GOT3 (cell line): ENCODE measurements around the gene CTSK.
"Not testable (repeated sequence)": the region's sequence is repeated elsewhere in the genome, so short reads cannot be mapped to it uniquely, and the experiment has no call there.

Experiments used
- DNase-seq: peaks from one replicate; lab custom pipeline; 2025; ENCODE audit warnings: mixed read lengths; lab: John Stamatoyannopoulos, UW

The CTSK gene

DNA sequence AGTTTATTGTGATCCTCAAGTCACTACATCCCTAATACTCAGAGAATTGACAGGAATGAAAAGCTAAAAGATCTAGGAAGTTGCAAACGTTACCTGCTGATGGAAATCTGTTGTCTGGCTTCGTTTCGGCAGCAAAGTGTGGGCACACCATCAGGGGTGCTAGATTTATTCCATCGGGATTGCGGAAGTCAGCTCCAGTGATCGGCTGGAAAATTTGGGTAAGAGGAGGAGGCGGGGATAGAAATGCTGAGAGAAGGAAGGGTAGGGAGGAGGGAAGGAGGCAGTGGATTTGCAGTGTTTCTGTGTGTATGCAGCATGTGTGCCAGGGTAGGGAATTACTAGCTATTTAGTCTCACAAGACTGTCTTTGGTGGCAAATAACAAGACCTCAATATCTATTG lies at the start of gene CTSK:
Gene CTSK, minus strand, starts transcription at position 140 of the 400 bp plus-strand sequence. CDS start 1,455 bp downstream, outside the sequence.
- no peak for DNase-seq

DNA sequence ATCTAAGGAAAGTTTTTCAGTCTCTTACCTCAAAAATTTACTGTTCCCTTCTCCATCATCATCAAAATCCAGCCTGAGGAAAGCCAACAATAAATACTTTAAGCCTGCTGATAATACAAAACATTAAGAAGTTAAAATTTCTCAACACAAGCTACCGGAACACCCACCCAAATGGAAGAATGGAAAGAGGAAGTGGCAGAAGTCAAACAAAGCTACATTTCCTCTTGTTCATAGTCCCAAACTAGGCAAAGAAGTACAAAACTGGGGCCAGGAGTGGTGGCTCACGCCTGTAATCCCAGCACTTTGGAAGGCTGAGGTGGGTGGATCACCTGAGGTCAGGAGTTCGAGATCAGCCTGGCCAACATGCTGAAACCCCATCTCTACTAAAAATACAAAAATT lies 44.7 kb upstream of the CTSK start:
- DNase-seq, result not testable (repeated sequence)

DNA sequence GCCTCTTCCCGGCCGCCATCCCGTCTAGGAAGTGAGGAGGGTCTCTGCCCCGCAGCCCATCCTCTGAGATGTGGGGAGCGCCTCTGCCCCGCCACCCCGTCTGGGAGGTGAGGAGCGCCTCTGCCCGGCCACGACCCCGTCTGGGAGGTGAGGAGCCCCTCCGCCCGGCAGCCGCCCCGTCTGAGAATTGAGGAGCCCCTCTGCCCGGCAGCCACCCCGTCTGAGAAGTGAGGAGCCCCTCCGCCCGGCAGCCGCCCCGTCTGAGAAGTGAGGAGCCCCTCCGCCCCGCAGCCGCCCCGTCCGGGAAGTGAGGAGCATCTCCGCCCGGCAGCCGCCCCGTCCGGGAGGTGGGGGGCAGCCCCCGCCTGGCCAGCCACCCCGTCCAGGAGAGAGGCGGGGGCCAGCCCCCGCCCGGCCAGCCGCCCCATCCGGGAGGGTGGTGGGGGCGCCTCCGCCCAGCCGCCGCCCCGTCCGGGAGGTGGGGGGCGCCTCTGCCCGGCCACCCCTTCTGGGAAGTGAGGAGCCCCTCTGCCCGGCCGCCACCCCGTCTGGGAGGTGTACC lies 42.8 kb upstream of the CTSK start:
- DNase-seq, result not testable (repeated sequence)

DNA sequence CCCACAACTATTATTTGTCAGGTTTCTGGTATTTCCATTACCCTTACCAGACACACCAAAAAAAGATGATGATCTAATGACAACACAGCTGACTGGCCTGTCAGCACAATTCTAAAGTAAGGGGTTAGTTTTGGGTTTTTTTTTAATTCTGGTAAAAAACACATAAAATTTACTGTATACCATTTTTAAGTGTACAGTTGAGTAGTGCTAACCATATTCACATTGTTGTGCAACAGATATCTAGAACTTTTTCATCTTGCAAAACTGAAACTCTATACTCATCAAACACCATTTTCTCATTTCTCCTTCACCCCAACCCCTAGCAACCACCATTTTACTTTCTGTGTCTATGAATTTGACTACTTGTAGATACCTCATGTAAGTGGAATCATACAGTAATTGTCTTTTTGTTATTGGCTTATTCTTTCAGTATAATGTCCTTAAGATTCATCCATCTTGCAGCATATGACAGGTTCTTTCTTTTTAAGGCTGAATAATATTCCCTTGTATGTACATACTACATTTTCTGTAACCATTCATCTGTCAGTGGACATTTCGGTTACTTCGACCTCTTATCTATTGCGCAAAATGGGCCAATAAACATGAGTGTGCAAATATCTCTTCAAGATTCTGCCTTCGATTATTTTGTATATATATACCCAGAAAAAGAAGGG lies 38.5 kb upstream of the CTSK start:
- no peak for DNase-seq

DNA sequence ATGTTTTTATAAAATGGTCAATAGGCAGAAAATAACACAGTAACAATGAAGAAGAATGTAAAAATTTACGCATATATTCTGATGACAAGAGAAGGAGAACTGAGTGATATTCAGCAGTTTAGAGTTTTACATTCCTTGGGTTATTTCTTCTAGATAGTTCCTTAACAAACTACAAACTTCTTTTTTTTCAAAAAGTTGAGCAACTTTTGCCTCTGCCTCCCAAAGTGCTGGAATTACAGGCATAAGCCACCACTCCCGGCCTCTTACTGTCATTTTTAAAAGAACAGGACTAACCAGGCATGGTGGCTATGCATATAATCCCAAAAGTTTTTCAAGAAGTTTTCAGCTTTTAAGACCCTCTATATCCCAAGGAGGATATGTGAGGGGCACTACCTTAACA lies 35.4 kb upstream of the CTSK start:
- DNase-seq, result no peak

DNA sequence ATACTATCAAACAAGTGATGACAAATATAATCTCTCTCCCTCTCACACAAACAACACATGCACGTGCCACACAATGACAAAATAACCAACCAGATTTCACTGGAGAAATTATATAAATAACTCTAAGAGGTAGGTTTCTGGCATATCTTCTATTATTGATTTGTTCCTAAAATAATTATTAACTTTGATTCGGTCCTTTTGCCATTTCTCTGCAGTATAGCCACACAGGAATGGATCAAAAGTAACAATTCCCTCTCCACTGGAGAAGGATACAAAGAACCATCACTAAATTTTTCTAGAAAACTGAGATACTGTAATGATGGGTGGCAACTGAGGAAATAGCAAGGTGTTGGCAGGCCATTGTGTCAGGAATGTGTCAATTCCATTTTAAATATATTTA lies 34.9 kb upstream of the CTSK start:
- DNase-seq, result no peak

DNA sequence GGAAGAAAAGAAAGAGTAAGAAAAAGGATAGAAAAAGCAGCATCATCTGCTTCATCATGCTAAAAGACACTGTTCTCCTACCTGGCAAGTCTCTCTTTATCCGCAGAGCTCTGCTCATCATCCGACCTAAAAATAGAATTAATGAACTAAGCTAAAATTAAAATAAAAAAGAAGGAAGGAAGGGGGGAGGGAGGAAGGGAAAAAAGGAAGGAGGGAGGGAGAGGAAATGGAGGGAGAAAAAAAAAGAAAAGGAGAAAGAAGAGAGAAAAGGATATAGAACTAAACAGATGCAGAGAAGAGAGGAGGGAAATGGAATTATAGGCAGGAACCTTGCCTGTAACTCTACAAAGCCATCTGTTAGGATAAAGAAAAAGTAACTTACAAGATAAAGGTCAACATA lies 34.3 kb upstream of the CTSK start:
- DNase-seq, result no peak

DNA sequence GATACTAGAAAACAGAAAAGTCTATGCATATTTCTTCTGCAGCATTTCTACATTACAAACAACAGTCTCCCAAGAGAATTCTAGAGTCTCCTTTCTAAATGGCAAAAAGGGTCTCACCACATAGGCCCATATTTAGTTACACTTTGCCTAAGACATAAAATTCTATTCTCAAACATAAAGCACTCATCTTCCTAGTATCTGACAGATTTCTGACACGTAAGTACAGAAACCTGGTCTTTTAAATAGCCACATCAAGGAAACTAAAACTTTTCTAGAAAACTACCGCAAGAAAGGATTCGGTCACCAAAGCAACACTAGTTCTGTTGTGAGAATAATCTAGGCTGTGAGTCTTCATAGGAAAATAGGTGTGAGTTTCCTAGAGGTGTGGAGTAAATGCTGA lies 33.6 kb upstream of the CTSK start:
- DNase-seq, result no peak

DNA sequence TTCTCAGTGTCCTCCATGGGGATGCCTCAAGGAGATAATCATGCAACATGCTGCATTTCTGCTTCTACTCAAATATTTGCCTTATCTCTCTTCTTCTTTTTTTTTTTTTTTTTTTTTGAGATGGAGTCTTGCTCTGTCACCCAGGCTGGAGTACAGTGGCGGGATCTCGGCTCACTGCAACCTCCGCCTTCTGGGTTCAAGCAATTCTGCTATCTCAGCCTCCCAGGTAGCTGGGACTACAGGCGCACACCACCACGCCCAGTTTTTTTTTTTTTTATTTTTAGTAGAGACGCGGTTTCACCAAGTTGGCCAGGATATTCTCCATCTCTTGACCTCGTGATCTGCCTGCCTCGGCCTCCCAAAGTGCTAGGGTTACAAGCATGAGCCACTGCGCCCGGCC lies 32.8 kb upstream of the CTSK start:
- not testable (repeated sequence) for DNase-seq

DNA sequence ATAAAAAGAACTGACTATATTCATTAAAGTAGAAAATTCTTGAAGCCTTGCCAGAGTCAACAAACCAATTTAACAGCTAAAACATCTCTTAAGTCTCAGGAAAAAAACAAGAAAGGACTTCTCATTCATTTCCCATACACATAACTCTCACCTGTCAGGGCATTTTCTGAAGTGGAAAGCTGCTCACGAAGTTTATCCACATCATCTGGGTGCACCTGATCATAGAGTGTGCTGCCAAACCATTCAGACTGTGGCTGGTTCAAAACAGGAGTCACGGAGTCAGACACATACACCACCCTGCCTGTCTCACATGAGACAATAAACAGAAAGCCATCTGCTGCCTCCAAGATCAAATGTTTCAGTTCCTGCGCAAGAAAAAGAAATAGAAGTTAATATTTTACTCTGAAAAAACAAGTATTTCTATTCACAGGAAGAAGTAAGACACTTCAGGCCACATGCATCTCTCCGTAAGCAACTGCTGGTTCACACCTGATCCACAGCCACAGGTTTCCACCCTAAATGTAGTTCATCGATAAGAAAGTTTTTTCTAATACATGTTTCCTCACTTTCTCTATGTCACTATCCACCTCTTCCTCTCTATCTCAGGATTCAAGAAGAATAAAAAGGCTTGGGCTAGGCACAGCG lies 28.2 kb upstream of the CTSK start:
- DNase-seq, result no peak

DNA sequence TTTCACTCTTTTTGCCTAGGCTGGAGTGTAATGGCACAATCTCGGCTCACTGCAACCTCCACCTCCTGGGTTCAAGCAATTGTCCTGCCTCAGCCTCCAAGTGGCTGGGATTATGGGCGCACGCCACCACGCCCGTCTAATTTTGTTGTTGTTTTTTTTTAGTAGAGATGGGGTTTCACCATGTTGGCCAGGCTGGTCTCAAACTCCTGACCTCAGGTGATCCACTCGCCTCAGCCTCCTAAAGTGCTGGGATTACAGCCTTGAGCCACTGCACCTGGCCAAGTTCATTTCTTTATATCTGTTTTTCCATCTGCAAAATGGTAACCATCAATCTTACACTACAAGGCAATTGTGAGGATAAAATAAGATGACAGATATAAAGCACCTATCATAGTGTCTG lies 25.9 kb upstream of the CTSK start:
- DNase-seq, result not testable (repeated sequence)

DNA sequence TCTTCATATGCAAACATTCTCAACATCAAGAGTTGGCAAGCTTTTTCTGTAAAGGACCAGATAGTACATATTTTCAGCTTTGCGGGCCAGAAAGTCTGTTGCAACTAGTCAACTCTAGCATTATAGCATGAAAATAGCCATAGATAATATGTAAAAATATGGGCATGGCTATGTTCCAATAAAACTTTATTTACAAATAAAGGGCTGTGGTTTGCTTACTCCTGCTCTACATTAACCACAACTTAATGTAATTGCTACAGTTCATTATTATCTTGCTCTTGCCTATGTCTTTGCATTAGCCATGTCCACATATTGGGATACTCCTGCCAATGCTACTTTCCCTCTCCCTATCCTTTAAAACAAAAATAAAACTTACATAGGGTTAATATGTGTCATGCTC lies 24.5 kb upstream of the CTSK start:
- no peak for DNase-seq

DNA sequence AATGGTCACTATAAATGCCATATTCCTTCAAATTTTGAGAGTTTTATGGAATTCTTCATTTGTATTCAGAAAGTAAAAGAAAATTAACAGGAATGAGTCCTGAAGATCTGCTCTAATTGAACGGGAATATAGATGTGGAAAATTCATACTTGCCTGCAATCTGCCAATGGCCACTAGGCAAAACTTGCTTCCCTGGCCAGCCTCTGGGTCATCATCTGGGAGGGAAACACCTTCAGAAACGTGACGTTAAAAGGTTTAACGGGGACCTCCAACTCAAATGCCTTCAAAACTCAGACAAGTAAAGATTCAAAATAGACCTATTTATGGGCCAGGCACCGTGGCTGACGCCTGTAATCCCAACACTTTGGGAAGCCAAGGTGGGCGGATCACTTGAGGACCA lies 21.7 kb upstream of the CTSK start:
- no peak for DNase-seq

DNA sequence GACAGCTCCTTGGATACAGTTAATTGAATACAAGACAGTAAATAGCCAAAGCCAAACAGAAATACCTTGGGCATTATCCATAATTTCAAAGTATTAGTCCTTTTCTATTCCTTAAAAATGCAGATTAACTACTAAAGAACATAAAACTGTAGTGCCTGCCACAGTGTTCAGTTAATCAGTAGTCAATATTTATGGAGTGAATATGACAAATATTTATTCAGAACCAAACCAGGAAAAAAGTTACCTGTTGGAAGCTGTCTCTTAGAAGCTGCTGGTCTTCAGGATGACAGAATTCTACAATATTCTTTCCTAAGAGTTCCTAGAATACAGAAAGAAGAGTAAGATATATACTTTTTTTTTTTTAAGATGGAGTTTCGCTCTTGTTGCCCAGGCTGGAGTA lies 18.2 kb upstream of the CTSK start:
- no peak for DNase-seq

DNA sequence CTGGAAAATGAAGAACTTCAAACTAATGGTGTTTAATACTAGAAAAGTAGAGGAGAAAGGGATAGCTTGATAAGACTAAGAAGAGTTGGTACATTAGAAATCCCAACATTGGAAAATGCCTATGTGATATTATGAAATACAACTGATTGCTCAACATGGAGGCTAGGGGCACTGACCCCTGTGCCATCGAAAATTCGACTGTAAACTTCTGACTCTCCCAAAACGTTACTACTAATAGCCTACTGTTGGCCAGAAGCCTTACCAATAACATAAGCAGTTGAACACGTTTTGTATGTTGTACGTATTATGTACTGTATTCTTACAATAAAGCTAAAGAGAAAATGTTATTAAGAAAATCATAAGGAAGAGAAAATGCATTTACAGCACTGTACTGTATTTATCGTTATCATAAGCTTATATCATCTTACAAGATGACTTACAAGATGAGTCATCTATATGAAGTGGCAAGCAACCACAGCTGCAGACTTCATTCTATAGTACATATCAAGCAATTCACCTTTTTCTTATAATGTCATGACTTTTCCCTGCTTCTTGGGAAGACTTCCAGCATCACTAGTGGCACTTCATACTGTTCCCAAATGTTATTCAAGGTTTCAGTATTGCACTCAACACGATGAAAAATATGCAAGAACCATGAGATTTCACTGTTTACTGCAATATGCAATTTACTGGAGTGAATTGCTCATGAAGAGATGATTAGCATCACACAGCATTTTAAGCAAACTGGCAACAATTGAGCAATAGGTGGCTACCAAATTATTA lies 12.9 kb upstream of the CTSK start:
- DNase-seq, result no peak

DNA sequence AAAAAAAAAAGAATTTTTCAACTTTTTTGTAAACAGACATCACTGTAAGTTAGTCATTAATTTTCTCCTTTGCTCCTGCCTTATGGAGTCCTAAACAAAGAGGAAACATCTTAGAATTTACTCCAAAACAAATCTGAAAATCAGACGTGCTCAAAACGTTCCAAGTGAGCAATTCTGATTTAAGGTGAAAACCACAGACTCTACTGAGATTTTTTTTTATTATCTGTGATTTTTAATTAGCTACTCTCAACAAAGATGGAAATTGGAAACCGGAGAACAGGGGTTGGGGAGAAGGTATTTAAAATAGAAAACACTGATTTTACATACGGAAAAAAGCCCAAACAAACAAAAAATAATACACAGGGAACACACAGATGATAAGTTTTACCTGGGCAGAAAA lies 7.8 kb upstream of the CTSK start:
- DNase-seq, result no peak

DNA sequence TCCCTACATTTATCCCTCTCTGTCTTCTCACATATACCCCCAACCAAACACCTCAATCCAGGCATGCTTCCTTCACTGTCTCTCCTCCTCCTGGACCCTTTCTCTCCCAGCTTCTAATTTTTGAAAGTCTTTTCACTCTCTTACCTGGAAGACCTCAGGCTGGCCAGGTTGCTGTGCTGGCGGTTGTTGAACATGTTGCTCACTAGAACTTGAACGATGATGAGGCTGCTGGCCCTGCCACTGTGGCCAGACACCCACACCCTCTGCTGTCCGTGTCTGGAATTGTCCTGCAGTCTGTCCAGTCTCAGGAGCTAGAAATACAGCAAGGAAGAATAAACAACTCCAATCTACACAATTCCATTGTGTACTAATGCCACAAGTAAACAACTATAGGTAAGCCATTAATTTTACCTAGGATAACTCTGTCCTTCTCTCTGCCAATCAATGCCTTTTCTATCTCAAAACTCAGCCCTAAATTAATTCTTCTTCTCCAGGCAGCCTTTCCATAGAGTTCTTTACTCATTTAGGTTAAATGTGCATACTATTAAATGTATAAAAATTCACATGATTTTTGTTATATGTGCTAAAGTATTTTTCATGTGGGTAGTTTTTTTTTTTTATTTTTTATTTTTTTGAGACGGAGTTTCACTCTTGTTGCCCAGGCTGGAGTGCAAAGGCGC lies 5.1 kb upstream of the CTSK start:
- peak; percentile 16 for DNase-seq

DNA sequence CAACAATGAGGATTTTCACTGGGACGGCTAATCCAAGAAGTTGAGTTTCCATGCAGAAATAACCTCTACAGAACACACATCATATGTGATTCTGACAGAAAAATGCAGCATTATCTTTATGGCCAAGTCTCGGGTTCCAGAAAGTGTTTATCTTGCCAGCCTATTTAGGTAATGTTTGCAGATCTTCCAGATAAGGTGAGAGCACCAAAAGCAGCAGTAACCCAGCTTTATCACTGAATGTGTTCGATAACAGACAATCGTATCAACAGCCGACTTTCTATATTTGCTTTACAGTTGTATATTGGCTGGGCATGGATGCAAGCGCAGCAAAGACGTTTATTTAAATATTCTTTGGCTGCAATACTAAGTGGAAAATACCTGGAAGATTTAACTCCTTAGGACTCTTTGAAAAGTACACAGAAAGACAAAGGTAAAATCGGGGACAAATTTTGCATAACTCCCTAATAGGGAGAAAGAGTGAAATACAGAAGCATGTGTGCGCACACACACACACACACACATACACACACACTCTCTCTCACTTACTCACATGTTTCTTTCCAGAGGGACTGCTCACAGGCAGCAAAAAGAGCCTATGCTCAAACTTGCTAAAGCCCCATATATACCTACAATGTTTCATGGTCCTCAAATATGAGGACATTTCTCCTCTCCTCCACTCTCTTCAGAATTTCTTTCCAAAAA lies 3.0 kb upstream of the CTSK start:
- no peak for DNase-seq

DNA sequence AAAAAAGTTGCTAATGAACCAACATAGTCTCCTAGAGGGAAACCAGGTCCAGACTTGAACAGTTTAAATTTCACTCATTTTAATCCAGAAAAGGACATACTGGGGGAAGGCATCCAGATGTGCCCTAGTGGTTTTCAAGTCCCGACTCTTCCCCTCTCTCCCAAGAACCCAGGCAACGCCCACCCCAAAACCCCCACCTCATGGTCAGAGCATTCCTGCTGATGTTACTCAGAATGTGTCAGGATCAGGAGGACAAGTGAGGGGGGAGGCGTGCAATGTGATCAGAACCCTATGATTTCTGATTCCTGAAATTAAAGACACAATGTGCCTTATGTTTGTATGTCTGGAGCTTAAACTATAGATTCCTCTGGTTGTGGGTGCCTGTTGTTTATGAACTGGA lies 1.6 kb upstream of the CTSK start:
- no peak for DNase-seq

DNA sequence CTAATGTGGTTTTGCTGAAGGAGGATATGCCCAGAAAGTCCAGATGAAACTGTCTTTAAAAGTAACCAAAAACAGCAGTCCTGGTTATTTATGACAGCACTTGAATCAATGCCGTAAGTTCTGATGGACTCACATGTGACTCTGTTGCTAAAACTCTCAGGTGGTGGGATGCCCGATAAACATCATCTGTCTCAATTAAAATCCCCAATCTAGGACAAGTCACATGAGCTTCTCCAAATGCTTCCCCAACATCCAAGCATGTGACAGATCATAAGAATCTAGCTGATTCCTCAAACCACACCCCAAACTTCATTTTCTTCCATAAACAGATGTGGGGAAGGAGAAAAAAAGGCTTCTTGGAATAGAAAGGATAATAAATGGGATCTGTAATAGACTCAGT lies 786 bp upstream of the CTSK start:
- DNase-seq, result no peak

DNA sequence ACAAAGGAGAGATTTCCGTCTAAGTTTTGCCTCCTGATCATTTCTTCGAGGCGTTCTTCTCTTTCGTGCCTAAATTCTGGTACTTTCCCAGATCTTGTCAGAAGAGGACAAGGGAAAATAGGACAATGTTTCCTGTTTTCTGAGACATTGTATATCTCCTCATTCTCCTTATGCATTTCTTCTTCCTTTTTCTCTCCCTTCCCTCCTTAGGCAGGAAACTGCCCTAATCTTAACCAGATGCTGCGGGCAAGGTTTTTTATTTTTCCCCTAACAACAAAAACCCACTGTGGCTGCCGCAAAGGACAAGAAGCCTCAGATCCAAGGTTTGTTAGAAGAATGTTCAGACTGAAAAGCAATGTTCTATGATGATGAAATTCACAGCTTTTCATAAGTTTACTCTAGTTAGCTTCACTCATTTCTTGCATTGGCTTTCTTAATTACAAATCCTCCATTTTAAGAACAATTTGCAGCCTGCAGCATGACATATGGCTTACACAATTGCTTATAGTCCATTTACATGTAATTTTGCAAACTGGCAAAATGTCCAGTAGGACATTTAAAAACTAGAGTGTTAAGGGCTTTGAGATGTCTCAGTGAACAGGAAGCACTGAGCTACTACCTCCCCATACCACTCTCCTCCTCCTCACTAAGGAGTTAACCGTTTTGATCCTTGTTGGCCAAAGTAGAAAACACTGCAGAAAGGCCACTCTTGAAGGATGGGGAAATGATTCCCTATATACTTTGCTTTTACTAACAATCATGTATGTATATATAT lies 624 bp downstream of the CTSK start:
- DNase-seq, result no peak
